Mesothelial cell of epicardium (in vitro differentiated cells): ENCODE results near the gene MYO15A. TPM values are rescaled to one million over a fixed set of nuclear protein-coding genes. Genes with fewer than 3 reads are reported as not detected.

Experiments used
- DNase-seq, 2 experiments: peaks; one replicate each; pipeline ENCODE4 v3.0.0; 2021; ENCODE audit warnings: low spot score in 2 of 2; ENCODE audit not compliant: unreplicated experiment in 2 of 2
- H3K27ac Mint-ChIP-seq: 2 replicates; pipeline ENCODE4 v1.8.0; 2021; ENCODE audit warnings: mixed read lengths
- H3K27me3 Mint-ChIP-seq: 2 replicates; pipeline ENCODE4 v1.8.0; 2021; ENCODE audit warnings: low read depth, mixed read lengths
- H3K36me3 Mint-ChIP-seq: 2 replicates; pipeline ENCODE4 v1.8.0; 2021; ENCODE audit warnings: mixed read lengths
- H3K4me1 Mint-ChIP-seq: 2 replicates; pipeline ENCODE4 v1.8.0; 2021; ENCODE audit warnings: mixed read lengths
- H3K4me3 Mint-ChIP-seq: 2 replicates; pipeline ENCODE4 v1.8.0; 2021; ENCODE audit warnings: mild to moderate bottlenecking, moderate library complexity, mixed read lengths
- H3K9me3 Mint-ChIP-seq: 2 replicates; pipeline ENCODE4 v1.8.0; 2021; ENCODE audit warnings: mixed read lengths
- CTCF ChIP-seq: fragments of 200-600 bp; sonication (generic); IDR thresholded peaks from one replicate; pipeline ENCODE4 v1.5.0; 2021; ENCODE audit warnings: antibody characterized with exemption; ENCODE audit not compliant: unreplicated experiment
- total RNA-seq: library from RNA; stranded (reverse); gene quantifications from 3 replicates; pipeline ENCODE4 v1.2.1, GENCODE V29; 2021

The MYO15A gene
- total RNA-seq, 1 donor from 2014 or later: 6.3 TPM

- Mint-ChIP-seq H3K4me3 (no peak overlapping the region), H3K4me1 (peaks cover 35% of the 10 kb centered on the region), H3K27me3 (no peaks in the 10 kb centered on the region), H3K9me3 (no peaks in the 10 kb centered on the region), H3K36me3 (peaks cover 35% of the 10 kb centered on the region), H3K27ac (no peak overlapping the region)
- DNase-seq: no peak
- TF ChIP-seq CTCF: no peak
These were observed 83.4 kb downstream of the MYO15A start for GRCh38 chr17:18191967-18192366.

GRCh38 chr17:18194394-18194793 is 85.8 kb downstream of the MYO15A start:
- no peak for DNase-seq
- TF ChIP-seq CTCF: no peak
- Mint-ChIP-seq H3K36me3 (peaks cover 36% of the 10 kb centered on the region), H3K27me3 (no peaks in the 10 kb centered on the region), H3K4me3 (no peak overlapping the region), H3K9me3 (no peaks in the 10 kb centered on the region), H3K4me1 (peaks cover 18% of the 10 kb centered on the region), H3K27ac (no peak overlapping the region)

DNA sequence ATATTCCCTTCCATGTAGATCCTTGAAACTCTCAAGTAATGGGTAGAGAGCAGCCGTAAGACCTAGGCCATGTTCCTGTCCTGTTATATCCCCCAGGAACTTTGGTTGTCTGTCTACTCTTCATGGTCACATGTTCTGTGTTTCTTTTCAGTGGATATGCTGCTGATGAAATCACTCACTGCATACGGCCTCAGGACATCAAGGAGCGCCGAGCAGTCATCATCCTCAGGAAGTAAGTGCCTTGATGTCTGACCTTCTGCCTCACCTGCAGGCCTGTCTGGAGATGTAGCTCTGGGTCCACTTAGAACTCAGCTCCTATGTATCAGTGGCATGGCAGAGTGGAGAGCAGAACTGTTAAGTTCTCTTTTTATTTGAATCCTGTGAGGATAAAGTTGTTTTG is 86.2 kb downstream of the MYO15A start:
- Mint-ChIP-seq H3K4me1 (peaks cover 13% of the 10 kb centered on the region), H3K36me3 (peaks cover 32% of the 10 kb centered on the region), H3K27me3 (no peaks in the 10 kb centered on the region), H3K27ac (no peak overlapping the region), H3K9me3 (no peaks in the 10 kb centered on the region), H3K4me3 (no peak overlapping the region)
- no peak for TF ChIP-seq CTCF
- no peak for DNase-seq

GRCh38 chr17:18195246-18195645 is 86.7 kb downstream of the MYO15A start:
- Mint-ChIP-seq H3K27ac (no peak overlapping the region), H3K4me1 (peaks cover 11% of the 10 kb centered on the region), H3K4me3 (no peak overlapping the region), H3K9me3 (no peaks in the 10 kb centered on the region), H3K36me3 (peaks cover 29% of the 10 kb centered on the region), H3K27me3 (no peaks in the 10 kb centered on the region)
- DNase-seq: no peak
- TF ChIP-seq CTCF: no peak

DNA sequence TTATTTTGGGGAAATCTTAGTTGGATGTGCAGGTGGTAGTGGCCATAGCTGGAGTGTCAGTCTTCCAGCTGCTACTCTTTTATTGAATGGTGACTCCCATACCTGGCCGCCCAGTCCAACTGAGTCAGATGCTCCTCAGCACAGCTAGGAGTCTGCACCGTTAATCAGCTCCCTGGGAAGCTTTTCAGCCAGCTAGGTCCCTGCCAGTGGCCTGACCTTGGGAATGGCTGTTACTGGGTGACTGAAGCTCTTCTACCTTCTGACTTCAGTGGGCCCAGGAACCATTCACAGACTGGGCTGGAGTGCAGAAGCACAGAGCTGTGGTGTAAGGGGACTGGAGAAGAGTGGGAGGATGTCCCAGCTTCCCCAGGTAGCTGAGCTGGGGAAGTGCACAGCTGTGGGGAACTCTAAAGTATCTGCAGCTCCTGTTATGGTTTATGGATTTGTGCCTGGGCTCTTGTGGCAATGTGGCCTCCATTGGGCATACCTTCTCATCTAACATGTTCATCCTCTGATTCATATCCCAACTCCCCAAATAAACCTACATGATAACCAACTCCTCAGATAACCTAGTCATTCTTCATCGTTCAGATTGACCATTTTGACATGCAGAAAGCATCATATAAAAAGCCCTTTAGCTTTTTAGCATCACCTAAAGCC is 89.1 kb downstream of the MYO15A start:
- H3K9me3 Mint-ChIP-seq: no peaks in the 10 kb centered on the region
- no peaks in the 10 kb centered on the region for H3K4me1 Mint-ChIP-seq
- no peaks in the 10 kb centered on the region for H3K27me3 Mint-ChIP-seq
- no peak for TF ChIP-seq CTCF
- H3K4me3 Mint-ChIP-seq: no peak overlapping the region
- DNase-seq: no peak
- H3K36me3 Mint-ChIP-seq: peaks cover 24% of the 10 kb centered on the region
- H3K27ac Mint-ChIP-seq: no peak overlapping the region

GRCh38 chr17:18198530-18198929 is 90.0 kb downstream of the MYO15A start:
- TF ChIP-seq CTCF: no peak

More at GRCh38 chr17:18198530-18198929, 90.0 kb downstream of the MYO15A start:
- Mint-ChIP-seq H3K36me3 (peaks cover 23% of the 10 kb centered on the region), H3K27ac (no peak overlapping the region), H3K4me1 (no peaks in the 10 kb centered on the region), H3K9me3 (no peaks in the 10 kb centered on the region), H3K4me3 (no peak overlapping the region), H3K27me3 (no peaks in the 10 kb centered on the region)
- DNase-seq: no peak
